Measurements from ENCODE around the gene SCLT1. TPM values are rescaled to one million over a fixed set of nuclear protein-coding genes. Genes with fewer than 3 reads are reported as not detected.

The SCLT1 gene
- total and polyA plus RNA-seq, 2 of the 4 experiments (the other 2 are of a cell fraction), result 4.9 to 7.7 TPM

DNA sequence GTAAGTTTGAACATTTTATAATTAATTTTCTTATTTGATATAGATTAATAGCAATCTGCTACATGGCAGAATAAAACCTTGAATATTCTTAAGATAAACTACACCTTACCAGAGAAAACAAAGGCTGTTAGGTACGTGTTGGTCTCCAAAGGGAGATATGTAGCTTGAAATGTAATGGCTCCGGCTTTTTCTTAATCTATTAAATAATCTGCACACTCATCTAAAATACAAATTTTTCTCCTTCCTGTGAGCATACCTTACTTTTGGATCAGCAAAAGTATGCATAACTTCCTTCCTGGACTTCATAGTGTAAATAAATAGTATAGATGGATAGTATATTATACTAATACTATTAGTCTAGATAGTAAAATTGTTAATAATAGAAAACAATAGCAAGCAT lies 142.5 kb downstream of the SCLT1 start:
- H3K27ac ChIP-seq (ENCODE audit: insufficient read depth, low read length), result no peak overlapping the region
- in situ Hi-C loops (cut with MboI; ENCODE audit: low sequenced_read_pairs) (no loop called here), intact Hi-C loops (cut with micrococcal nuclease) (no loop called here), dilution Hi-C loops (cut with HindIII; ENCODE audit: low sequenced_read_pairs, unreplicated experiment) (no loop called here)
- no peak overlapping the region for H4K91ac ChIP-seq (ENCODE audit: insufficient read depth, low read depth, low read length)
- H2AFZ ChIP-seq (replicated peaks; ENCODE audit: low read length, poor library complexity), result no peak overlapping the region
- no peaks in the 10 kb centered on the region for H3K79me1 ChIP-seq (ENCODE audit: low read depth in 1 of 2, low read length in 2 of 2)
- ATAC-seq (ENCODE audit: low read depth) (no peak), DNase-seq (no peak)
- no peak overlapping the region for H2BK5ac ChIP-seq (ENCODE audit: low read depth, low read length, poor library complexity, severe bottlenecking)
- no peak overlapping the region for H2BK120ac ChIP-seq (ENCODE audit: low read depth, low read length)
- BruUV-seq (replicated peaks), result no TSS peak
- no peaks in the 10 kb centered on the region for H3K9me1 ChIP-seq (ENCODE audit: insufficient read depth, low read length)
- no peaks in the 10 kb centered on the region for H3K36me3 ChIP-seq (ENCODE audit: control insufficient read depth, insufficient read depth, low read length)
- no peak for TF ChIP-seq USF2 (IDR thresholded peaks at IDR 0.05; ENCODE audit: low read depth, low read length)
- TF ChIP-seq MAFK (IDR thresholded peaks at IDR 0.05; ENCODE audit: low read depth, low read length), result no peak
- no peak for TF ChIP-seq CEBPB (IDR thresholded peaks at IDR 0.05; ENCODE audit: low read depth, low read length)
- TF ChIP-seq SMC3 (IDR thresholded peaks at IDR 0.05; ENCODE audit: low read depth, low read length), result no peak
- TF ChIP-seq MXI1 (IDR thresholded peaks at IDR 0.05; ENCODE audit: borderline replicate concordance, low read depth, low read length), result no peak
- TF ChIP-seq RCOR1 (IDR thresholded peaks at IDR 0.05; ENCODE audit: insufficient replicate concordance, low read length), result no peak
- TF ChIP-seq RAD21 (IDR thresholded peaks at IDR 0.05; ENCODE audit: low read length), result no peak
- no peak for TF ChIP-seq NFE2L2 (IDR thresholded peaks at IDR 0.05; ENCODE audit: low read depth, low read length)
- TF ChIP-seq BHLHE40 (IDR thresholded peaks at IDR 0.05; ENCODE audit: low read depth, low read length), result no peak
- no peak for TF ChIP-seq CTCF (conservative IDR thresholded peaks at IDR 0.05; ENCODE audit: low read depth, low read length)
- no peak for TF ChIP-seq POLR2A (IDR thresholded peaks at IDR 0.05; ENCODE audit: low read depth, low read length)
- TF ChIP-seq, protein P1, sequence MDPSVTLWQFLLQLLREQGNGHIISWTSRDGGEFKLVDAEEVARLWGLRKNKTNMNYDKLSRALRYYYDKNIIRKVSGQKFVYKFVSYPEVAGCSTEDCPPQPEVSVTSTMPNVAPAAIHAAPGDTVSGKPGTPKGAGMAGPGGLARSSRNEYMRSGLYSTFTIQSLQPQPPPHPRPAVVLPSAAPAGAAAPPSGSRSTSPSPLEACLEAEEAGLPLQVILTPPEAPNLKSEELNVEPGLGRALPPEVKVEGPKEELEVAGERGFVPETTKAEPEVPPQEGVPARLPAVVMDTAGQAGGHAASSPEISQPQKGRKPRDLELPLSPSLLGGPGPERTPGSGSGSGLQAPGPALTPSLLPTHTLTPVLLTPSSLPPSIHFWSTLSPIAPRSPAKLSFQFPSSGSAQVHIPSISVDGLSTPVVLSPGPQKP (IDR thresholded peaks at IDR 0.05; ENCODE audit: borderline replicate concordance, low read depth, low read length), result no peak
- no peaks in the 10 kb centered on the region for H3K27me3 ChIP-seq (ENCODE audit: control insufficient read depth, insufficient read depth, low read length)
- H3K4me2 ChIP-seq (ENCODE audit: low read depth, low read length), result no peak overlapping the region
- no peak overlapping the region for H3K14ac ChIP-seq (replicated peaks; ENCODE audit: low read depth, low read length)
- no peak overlapping the region for H4K8ac ChIP-seq (ENCODE audit: low read depth in 2 of 2, low read length in 2 of 2)
- no peak overlapping the region for H3K23ac ChIP-seq (ENCODE audit: low read depth, low read length)
- no CpG with 5 or more reads among the region's 2 CpGs for WGBS, 2 experiments (ENCODE audit: extremely low coverage in 2 of 2, insufficient read length in 1 of 2)
- no peak overlapping the region for H3K4ac ChIP-seq (ENCODE audit: low read depth, low read length)
- H3K9ac ChIP-seq (ENCODE audit: low read depth, low read length), result no peak overlapping the region
- no peak overlapping the region for H3K4me3 ChIP-seq (ENCODE audit: insufficient read depth, low read depth, low read length)
- H4K5ac ChIP-seq (ENCODE audit: low read depth, low read length), result no peak overlapping the region
- H3K18ac ChIP-seq (ENCODE audit: low read depth, low read length), result no peak overlapping the region
- H2BK15ac ChIP-seq (ENCODE audit: low read depth, low read length), result no peak overlapping the region
- ChIA-PET CTCF (no interaction called here), POLR2A (ENCODE audit: unreplicated experiment) (no interaction called here)
- H4K20me1 ChIP-seq (ENCODE audit: insufficient read depth, low read length), result no peaks in the 10 kb centered on the region
- no peaks in the 10 kb centered on the region for H3K9me3 ChIP-seq (ENCODE audit: control insufficient read depth, insufficient read depth, low read length)
- H3K56ac ChIP-seq (ENCODE audit: extremely low read depth, insufficient read depth, low read length), result no peak overlapping the region
- no peaks in the 10 kb centered on the region for H3K4me1 ChIP-seq (ENCODE audit: control insufficient read depth, insufficient read depth, low read length)
- H2AK5ac ChIP-seq (ENCODE audit: low read depth, low read length), result no peak overlapping the region
- no peak overlapping the region for H2BK20ac ChIP-seq (ENCODE audit: low read depth, low read length)
- H2AK9ac ChIP-seq (replicated peaks; ENCODE audit: low read depth, low read length, poor library complexity), result no peak overlapping the region
